B cell (primary cell): Measurements from ENCODE around the gene DNHD1.

Experiments used
- CTCF ChIP-seq: fragments of 200-600 bp; IDR thresholded peaks from one replicate; pipeline ENCODE4 v1.8.0; 2022; ENCODE audit warnings: antibody characterized with exemption, mild to moderate bottlenecking
- EZH2 ChIP-seq: IDR thresholded peaks from 2 replicates; pipeline ENCODE4 v1.6.1; 2012; ENCODE audit warnings: borderline replicate concordance, low read depth, mild to moderate bottlenecking, moderate library complexity, low read length; ENCODE audit not compliant: insufficient read depth, poor library complexity, severe bottlenecking

GRCh38 chr11:6574816-6575715 is 78.0 kb downstream of the DNHD1 start:
- TF ChIP-seq CTCF (no peak), EZH2 (no peak)
